ENCODE measurements around the gene CCNG2.

- TF ChIP-seq, protein P1, sequence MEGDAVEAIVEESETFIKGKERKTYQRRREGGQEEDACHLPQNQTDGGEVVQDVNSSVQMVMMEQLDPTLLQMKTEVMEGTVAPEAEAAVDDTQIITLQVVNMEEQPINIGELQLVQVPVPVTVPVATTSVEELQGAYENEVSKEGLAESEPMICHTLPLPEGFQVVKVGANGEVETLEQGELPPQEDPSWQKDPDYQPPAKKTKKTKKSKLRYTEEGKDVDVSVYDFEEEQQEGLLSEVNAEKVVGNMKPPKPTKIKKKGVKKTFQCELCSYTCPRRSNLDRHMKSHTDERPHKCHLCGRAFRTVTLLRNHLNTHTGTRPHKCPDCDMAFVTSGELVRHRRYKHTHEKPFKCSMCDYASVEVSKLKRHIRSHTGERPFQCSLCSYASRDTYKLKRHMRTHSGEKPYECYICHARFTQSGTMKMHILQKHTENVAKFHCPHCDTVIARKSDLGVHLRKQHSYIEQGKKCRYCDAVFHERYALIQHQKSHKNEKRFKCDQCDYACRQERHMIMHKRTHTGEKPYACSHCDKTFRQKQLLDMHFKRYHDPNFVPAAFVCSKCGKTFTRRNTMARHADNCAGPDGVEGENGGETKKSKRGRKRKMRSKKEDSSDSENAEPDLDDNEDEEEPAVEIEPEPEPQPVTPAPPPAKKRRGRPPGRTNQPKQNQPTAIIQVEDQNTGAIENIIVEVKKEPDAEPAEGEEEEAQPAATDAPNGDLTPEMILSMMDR (IDR thresholded peaks at IDR 0.05 in 4 of 5, conservative IDR thresholded peaks at IDR 0.05 in 1 of 5) = no peak
- no peak for TF ChIP-seq POLR2A (IDR thresholded peaks at IDR 0.05)
Measured at GRCh38 chr4:77204621-77205020, 47.6 kb downstream of the CCNG2 start.

All from gastrocnemius medialis (tissue), 4 donors.